Kidney tubule cell (primary cell): Measurements from ENCODE around the gene AOC1.
"Not testable (repeated sequence)": the region's sequence is repeated elsewhere in the genome, so short reads cannot be mapped to it uniquely, and the experiment has no call there.

Source experiments
- DNase-seq: peaks from one replicate; pipeline ENCODE4 v3.0.0-alpha.2; 2018; ENCODE audit warnings: low spot score

The AOC1 gene

GRCh38 chr7:150852371-150852905 lies at the start of gene AOC1:
TSS of gene AOC1 (plus strand) at chr7:150852517. CDS start at chr7:150856471, 3,954 bp downstream.
- DNase-seq, result peak; percentile 31

GRCh38 chr7:150803161-150803860 lies 49.0 kb upstream of the AOC1 start:
- no peak for DNase-seq

GRCh38 chr7:150804802-150805201 lies 47.5 kb upstream of the AOC1 start:
- no peak for DNase-seq

- DNase-seq, result no peak
These were observed 46.5 kb upstream of the AOC1 start for GRCh38 chr7:150805864-150806263.

GRCh38 chr7:150806454-150806853 lies 45.9 kb upstream of the AOC1 start:
- DNase-seq, result no peak

GRCh38 chr7:150806863-150807262 lies 45.5 kb upstream of the AOC1 start:
- DNase-seq, result no peak

- not testable (repeated sequence) for DNase-seq
These were observed 44.5 kb upstream of the AOC1 start for GRCh38 chr7:150807616-150808438.

GRCh38 chr7:150814328-150815001 lies 37.9 kb upstream of the AOC1 start:
- DNase-seq, result no peak

- DNase-seq, result no peak
These were observed 33.3 kb upstream of the AOC1 start for GRCh38 chr7:150818971-150819370.

- DNase-seq, result no peak
These were observed 32.2 kb upstream of the AOC1 start for GRCh38 chr7:150820148-150820547.

- no peak for DNase-seq
These were observed 31.6 kb upstream of the AOC1 start for GRCh38 chr7:150820578-150821198.

- no peak for DNase-seq
These were observed 29.3 kb upstream of the AOC1 start for GRCh38 chr7:150823043-150823442.

GRCh38 chr7:150823484-150824126 lies 28.7 kb upstream of the AOC1 start:
- no peak for DNase-seq

GRCh38 chr7:150824379-150825177 lies 27.7 kb upstream of the AOC1 start:
- DNase-seq, result no peak

GRCh38 chr7:150826061-150826849 lies 26.1 kb upstream of the AOC1 start:
- DNase-seq, result no peak

- DNase-seq, result no peak
These were observed 23.9 kb upstream of the AOC1 start for GRCh38 chr7:150828384-150828783.

- peak; percentile 45 for DNase-seq
These were observed 22.9 kb upstream of the AOC1 start for GRCh38 chr7:150829426-150829825.

GRCh38 chr7:150830937-150831336 lies 21.4 kb upstream of the AOC1 start:
- no peak for DNase-seq

GRCh38 chr7:150831851-150832250 lies 20.5 kb upstream of the AOC1 start:
- no peak for DNase-seq

- DNase-seq, result no peak
These were observed 17.3 kb upstream of the AOC1 start for GRCh38 chr7:150835019-150835418.
